HPDE6-E6E7 (cell line): ENCODE data around the gene LCE1C.

Source experiments
- DNase-seq: peaks from one replicate; pipeline ENCODE4 v3.0.0; 2011; ENCODE audit warnings: missing footprints; ENCODE audit errors: extremely low spot score

LCE1C gene

GRCh38 chr1:152759453-152760173 lies 46.8 kb downstream of the LCE1C start:
- peak; percentile 71 for DNase-seq

- no peak for DNase-seq
These were observed 47.8 kb downstream of the LCE1C start for GRCh38 chr1:152758636-152759035.

- DNase-seq, result no peak
These were observed 48.7 kb downstream of the LCE1C start, which contains the start of gene KPRP for GRCh38 chr1:152757747-152758146. KPRP (plus strand) TSS chr1:152758025; CDS start chr1:152759589, 1,564 bp downstream.

GRCh38 chr1:152756872-152757271 lies 49.6 kb downstream of the LCE1C start:
- DNase-seq, result peak; percentile 66
